Activated naive CD4-positive, alpha-beta T cell treated with Interleukin-2 at 50 U/mL for 16 hours (primary cell): ENCODE data around the gene BAAT.
"Not testable (repeated sequence)": the region's sequence is repeated elsewhere in the genome, so short reads cannot be mapped to it uniquely, and the experiment has no call there.

Source experiments
- DNase-seq: peaks from one replicate; pipeline ENCODE4 v3.0.0-alpha.2; 2020

Gene BAAT

GRCh38 chr9:101384873-101385536 lies at the start of gene BAAT:
TSS of gene BAAT (minus strand) at chr9:101385006. CDS start at chr9:101371404, 13,602 bp downstream.
- DNase-seq, result not testable (repeated sequence)

- DNase-seq, result no peak
These were observed 48.4 kb upstream of the BAAT start for GRCh38 chr9:101433229-101433628.

GRCh38 chr9:101432740-101433139 lies 47.9 kb upstream of the BAAT start:
- DNase-seq, result no peak

GRCh38 chr9:101432171-101432570 lies 47.4 kb upstream of the BAAT start:
- no peak for DNase-seq

GRCh38 chr9:101429736-101430135 lies 44.9 kb upstream of the BAAT start:
- DNase-seq, result no peak

- DNase-seq, result no peak
These were observed 44.1 kb upstream of the BAAT start for GRCh38 chr9:101428909-101429308.

- no peak for DNase-seq
These were observed 43.3 kb upstream of the BAAT start for GRCh38 chr9:101427957-101428655.

GRCh38 chr9:101427358-101427757 lies 42.6 kb upstream of the BAAT start:
- no peak for DNase-seq

- no peak for DNase-seq
These were observed 36.9 kb upstream of the BAAT start for GRCh38 chr9:101421653-101422065.

GRCh38 chr9:101419863-101420262 lies 35.1 kb upstream of the BAAT start:
- DNase-seq, result no peak

GRCh38 chr9:101418518-101419430 lies 34.0 kb upstream of the BAAT start:
- no peak for DNase-seq

- DNase-seq, result no peak
These were observed 33.2 kb upstream of the BAAT start for GRCh38 chr9:101417977-101418376.

GRCh38 chr9:101417389-101417788 lies 32.6 kb upstream of the BAAT start:
- no peak for DNase-seq

GRCh38 chr9:101415578-101415977 lies 30.8 kb upstream of the BAAT start:
- DNase-seq, result no peak

GRCh38 chr9:101414839-101415238 lies 30.0 kb upstream of the BAAT start:
- DNase-seq, result no peak

GRCh38 chr9:101409079-101409477 lies 24.3 kb upstream of the BAAT start:
- no peak for DNase-seq

GRCh38 chr9:101408374-101409078 lies 23.7 kb upstream of the BAAT start:
- DNase-seq, result no peak

- no peak for DNase-seq
These were observed 18.9 kb upstream of the BAAT start for GRCh38 chr9:101403516-101404285.

GRCh38 chr9:101400120-101400519 lies 15.3 kb upstream of the BAAT start:
- DNase-seq, result no peak

- DNase-seq, result no peak
These were observed 14.8 kb upstream of the BAAT start for GRCh38 chr9:101399643-101399970.

GRCh38 chr9:101398930-101399642 lies 14.3 kb upstream of the BAAT start:
- DNase-seq, result peak; percentile 2
